AG10803 (cell line): ENCODE data around the gene MMP8.
"Not testable (repeated sequence)": the region's sequence is repeated elsewhere in the genome, so short reads cannot be mapped to it uniquely, and the experiment has no call there.

Source experiments
- DNase-seq: peaks from one replicate; pipeline ENCODE4 v3.0.0; 2010; ENCODE audit warnings: low read depth
- H3K4me3 ChIP-seq: 2 replicates; pipeline ENCODE4 v1.5.1; 2011; ENCODE audit warnings: mild to moderate bottlenecking, low read length, control low read depth
- CTCF ChIP-seq: conservative IDR thresholded peaks from 2 replicates; pipeline ENCODE4 v1.5.1; 2011; ENCODE audit warnings: mild to moderate bottlenecking, low read length, control low read depth, inconsistent platforms

Gene MMP8

GRCh38 chr11:102734650-102735049, 9.9 kb upstream of the MMP8 start:
- peak; percentile 9 for DNase-seq
- TF ChIP-seq CTCF, result no peak; the same call in 1 of the 2 replicates

DNA sequence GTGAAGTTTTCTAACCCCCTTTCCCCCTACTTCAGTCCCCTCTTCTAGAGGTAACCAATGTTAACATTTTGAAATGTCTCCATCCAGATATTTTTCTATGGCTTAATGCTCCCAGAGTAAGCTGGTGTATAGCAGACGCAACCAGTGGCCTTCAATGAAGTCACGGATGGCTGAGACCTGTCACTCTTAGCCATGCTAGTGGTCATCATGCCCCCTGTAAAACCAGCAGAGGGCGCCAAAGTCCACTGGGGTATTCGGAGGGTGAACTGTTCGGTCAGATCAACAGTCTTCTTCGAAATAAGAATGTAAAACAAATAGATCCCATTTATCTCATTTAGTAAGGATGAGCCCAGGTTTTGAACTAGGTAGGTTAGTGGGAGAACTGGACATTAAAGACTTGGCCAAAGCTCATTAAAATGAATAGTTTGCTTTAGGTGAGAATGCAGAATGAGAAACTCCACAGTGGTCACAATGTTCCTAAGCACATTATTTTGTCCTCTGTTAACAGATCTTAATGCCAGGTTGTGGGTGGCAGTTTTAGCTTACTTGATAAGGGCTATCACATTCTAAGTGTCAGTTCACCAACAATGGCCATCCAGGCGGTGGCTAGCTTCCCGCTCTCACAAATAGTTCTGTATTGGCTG, 8.6 kb upstream of the MMP8 start:
- TF ChIP-seq CTCF, result peak; percentile 87
- peak; percentile 49 for DNase-seq
- H3K4me3 ChIP-seq, result no peak overlapping the region

More at GRCh38 chr11:102734650-102735049, 9.9 kb upstream of the MMP8 start:
- no peak overlapping the region for H3K4me3 ChIP-seq

- not testable (repeated sequence) for H3K4me3 ChIP-seq, DNase-seq
Measured at GRCh38 chr11:102730944-102731343, 6.2 kb upstream of the MMP8 start.

- peak; percentile 60 for DNase-seq
- TF ChIP-seq CTCF, result no peak
- no peak overlapping the region for H3K4me3 ChIP-seq
Measured at GRCh38 chr11:102729849-102730815, 5.4 kb upstream of the MMP8 start.

- no peak for TF ChIP-seq CTCF
- DNase-seq, result peak; percentile 46
- H3K4me3 ChIP-seq, result no peak overlapping the region
Measured at GRCh38 chr11:102727890-102728289, 3.1 kb upstream of the MMP8 start.

GRCh38 chr11:102722821-102723220, 1.9 kb downstream of the MMP8 start:
- H3K4me3 ChIP-seq, result no peak overlapping the region
- DNase-seq, result no peak
- no peak for TF ChIP-seq CTCF

- no peak overlapping the region for H3K4me3 ChIP-seq
- TF ChIP-seq CTCF, result no peak
- no peak for DNase-seq
Measured at GRCh38 chr11:102719620-102720277, 5.0 kb downstream of the MMP8 start.
